NOMO-1 treated with DMSO at 0.1 percent for 48 hours (cell line): ENCODE data around the gene EPN1.
A peak's percentile ranks its signal among the peaks of the same experiment; 100 is the strongest.

Source experiments
- DNase-seq: peaks from one replicate; lab custom pipeline; 2025; ENCODE audit not compliant: unreplicated experiment; lab: John Stamatoyannopoulos, UW

Gene EPN1

GRCh38 chr19:55646889-55647731 is 27.9 kb upstream of the EPN1 start:
- no peak for DNase-seq

GRCh38 chr19:55647732-55648584 is 27.1 kb upstream of the EPN1 start, which contains the start of gene CCDC106:
CCDC106 (plus strand) TSS chr19:55648212; CDS start chr19:55649047, 835 bp downstream.
- peak; percentile 53 for DNase-seq

- no peak for DNase-seq
Observed at GRCh38 chr19:55648585-55649267, 26.3 kb upstream of the EPN1 start.

GRCh38 chr19:55649268-55650125 is 25.5 kb upstream of the EPN1 start:
- DNase-seq, result no peak

DNA sequence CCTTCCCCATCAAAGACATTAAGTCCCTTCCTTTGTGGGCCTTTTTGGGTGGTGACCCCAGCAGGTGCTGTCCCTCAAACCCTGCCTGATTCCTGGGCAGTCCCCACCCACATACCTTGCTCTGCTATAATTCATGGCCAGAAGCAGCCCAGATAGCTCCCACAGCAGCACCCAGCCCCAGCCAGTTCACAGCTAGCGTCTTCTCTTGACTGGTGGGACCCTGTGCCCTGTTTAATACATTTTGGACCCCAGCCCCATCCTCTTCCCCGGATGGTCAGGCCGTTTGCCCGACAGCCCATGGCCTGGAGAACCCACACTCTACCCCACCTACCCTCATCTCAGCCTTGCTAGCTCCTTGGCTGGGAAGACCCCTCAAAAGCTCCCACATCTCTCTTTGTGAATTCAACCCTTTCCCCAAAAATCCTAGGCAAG is 24.9 kb upstream of the EPN1 start:
- no peak for DNase-seq

GRCh38 chr19:55650602-55651230 is 24.3 kb upstream of the EPN1 start:
- DNase-seq, result no peak

- DNase-seq, result no peak
Observed at GRCh38 chr19:55651236-55651635, 23.8 kb upstream of the EPN1 start.

DNA sequence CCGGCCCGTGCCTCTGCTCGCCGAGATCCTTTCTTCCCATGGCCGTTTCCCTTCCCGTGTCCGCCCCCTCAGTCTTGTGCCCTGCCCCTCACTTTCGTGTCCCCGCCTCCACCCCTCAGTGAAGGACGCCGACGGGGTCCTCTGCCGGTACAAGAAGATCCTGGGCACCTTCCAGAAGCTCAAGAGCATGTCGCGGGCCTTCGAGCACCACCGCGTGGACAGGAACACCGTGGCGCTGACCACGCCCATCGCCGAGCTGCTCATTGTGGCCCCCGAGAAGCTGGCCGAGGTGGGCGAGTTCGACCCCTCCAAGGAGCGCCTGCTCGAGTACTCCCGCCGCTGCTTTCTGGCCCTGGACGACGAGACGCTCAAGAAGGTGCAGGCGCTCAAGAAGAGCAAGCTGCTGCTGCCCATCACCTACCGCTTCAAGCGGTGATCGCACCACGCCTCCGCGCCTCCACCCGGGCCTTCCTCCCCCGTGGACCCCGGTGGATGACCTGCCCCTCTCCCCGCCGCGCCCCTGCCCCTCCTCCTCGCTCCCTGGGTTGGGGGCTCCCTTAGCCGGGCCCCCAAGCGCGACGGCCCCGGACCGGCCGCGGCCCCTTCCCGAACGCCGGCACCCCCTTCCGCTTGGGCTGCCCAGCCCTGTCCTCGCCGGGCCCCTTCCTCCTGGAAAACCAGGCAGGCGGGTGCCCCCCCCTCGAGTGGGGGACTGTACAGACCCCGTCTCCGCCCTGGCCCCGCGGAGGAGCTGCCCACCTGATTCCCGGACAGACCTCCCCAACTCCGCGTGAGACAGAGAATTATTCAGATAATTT is 22.5 kb upstream of the EPN1 start:
- DNase-seq, result no peak

DNA sequence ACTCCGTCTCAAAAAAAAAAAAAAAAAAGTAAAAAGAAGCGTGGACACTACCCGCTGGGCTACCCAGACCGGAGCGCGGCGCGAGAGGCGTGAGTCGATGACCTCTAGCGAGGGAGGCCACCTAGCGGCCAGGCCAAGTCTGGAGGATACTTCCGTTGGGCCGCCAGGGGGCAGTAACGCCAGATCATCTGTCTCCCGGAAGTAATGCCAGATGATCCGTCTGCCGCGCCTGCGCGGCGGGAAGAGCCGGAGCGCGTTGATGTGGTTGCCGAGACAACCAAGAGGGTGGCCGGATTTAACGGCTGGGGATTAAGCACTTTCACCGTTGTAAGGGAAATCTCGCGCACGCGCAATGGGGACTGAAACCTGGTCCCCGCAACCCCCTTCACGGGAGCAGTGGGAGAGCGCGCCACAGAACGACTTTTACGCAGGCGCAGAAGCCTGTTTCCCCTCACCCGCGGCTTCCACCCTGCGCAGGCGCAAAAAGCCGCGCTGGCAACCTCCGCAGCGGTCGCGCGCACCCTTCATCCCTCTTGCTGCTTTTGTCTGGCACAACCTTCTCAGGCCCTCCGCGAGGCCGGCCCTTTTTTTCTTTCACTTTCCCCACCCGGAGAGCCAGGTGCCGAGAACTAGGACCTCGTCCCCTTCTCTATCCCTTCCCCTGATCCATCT is 21.2 kb upstream of the EPN1 start:
- DNase-seq, result peak; percentile 97

- peak; percentile 100 for DNase-seq
Observed at GRCh38 chr19:55654323-55654867, 20.6 kb upstream of the EPN1 start.

- peak; percentile 89 for DNase-seq
Observed at GRCh38 chr19:55654868-55655647, 20.0 kb upstream of the EPN1 start, which contains the start of gene U2AF2. U2AF2 (plus strand) TSS chr19:55655035; CDS start chr19:55655105, 70 bp downstream.

GRCh38 chr19:55655648-55656040 is 19.4 kb upstream of the EPN1 start:
- DNase-seq, result no peak

DNA sequence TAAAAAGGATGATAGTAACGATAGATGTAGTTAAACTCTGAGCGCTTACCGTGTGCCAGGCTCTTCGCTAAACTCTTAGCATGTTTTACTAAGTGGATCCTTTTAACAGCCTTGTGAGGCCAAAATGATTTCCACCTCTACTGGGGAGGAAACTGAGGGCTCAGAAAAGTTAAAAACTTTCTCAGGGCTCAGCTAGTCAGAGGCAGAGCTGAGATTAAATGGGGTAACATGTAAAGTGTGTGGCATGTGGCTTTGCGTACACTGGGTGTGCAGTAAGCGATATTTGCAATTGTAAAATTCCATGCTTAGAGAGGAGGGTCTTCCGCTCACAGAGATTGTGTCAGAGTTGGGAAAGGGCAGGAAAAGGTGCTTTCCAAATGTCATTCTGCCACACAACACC is 18.5 kb upstream of the EPN1 start:
- no peak for DNase-seq

DNA sequence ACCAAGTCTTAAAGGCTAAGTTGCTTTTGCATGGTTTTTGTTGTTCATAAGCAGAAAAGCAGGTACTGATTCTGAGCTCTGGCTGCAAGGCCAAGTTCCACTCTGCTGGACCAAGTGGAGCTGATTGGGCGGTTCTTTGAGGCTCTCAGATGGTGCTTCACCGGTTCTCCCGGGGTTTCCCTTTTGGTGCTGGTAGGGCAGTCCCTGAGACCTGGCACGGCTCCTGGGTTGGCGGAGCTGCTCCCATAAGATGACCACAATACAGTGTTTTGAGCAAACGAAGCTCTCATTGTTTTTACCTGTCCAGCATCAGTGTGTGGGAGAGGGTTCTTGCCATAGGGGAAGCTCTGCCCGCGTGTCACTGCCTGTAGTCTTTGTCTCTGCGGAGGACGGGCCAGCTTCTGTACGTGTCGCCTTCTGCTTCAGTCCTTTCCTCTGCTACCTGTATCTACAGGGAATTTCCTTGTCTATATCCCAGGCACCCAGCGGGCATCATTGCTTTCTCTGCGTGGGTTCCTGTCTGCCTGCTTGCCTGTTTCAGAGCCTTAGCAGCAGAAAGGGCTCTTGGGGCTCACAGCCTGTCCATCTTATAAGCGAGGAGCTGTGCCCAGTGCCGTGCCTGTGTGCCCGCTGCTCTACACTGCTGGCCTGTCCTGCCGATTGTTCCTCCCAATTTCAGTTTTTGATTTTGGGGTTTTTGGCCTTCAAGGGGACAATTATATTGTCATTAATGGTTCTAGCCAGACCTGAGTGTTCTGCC is 17.9 kb upstream of the EPN1 start:
- DNase-seq, result no peak

- DNase-seq, result no peak
Observed at GRCh38 chr19:55658846-55659459, 16.1 kb upstream of the EPN1 start.

GRCh38 chr19:55659822-55660221 is 15.2 kb upstream of the EPN1 start:
- no peak for DNase-seq
